OCI-LY7 (cell line): ENCODE data around the gene ZNRF1.

Experiments used
- EZH2phosphoT487 ChIP-seq: fragments of 200-600 bp; sonication (generic); IDR thresholded peaks from 2 replicates; pipeline ENCODE4 v1.6.1; 2018; ENCODE audit warnings: low read depth, borderline replicate concordance, mild to moderate bottlenecking, mixed run types, antibody characterized with exemption, low read length, moderate library complexity, mixed read lengths
- TF ChIP-seq, protein P1 (sequence below): fragments of 200-600 bp; sonication (generic); conservative IDR thresholded peaks from 2 replicates; pipeline ENCODE4 v1.5.1; 2014; ENCODE audit warnings: mild to moderate bottlenecking, antibody characterized with exemption, low read length, moderate library complexity, mixed read lengths

DNA sequence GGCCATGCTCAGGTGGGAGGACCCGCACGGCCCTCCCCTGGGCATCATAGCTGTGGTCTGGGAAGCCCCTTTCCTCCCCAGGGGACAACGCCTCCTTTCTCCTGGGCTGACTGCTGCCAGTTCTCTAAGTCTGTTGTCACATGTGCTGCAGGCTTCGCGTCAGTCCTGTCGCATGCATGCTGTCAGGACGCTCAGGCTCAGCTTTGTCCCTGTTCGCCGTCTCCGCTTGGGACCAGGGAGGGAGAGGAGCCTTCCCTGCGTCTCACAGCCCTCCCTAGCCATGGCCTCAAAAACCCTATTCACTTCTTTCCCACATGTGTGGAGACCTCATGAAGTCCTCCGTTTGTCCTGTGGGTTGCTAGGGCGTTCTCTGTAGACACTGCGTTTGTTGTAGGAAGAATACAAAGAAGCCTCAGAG, 96.4 kb downstream of the ZNRF1 start:
- TF ChIP-seq, protein P1, sequence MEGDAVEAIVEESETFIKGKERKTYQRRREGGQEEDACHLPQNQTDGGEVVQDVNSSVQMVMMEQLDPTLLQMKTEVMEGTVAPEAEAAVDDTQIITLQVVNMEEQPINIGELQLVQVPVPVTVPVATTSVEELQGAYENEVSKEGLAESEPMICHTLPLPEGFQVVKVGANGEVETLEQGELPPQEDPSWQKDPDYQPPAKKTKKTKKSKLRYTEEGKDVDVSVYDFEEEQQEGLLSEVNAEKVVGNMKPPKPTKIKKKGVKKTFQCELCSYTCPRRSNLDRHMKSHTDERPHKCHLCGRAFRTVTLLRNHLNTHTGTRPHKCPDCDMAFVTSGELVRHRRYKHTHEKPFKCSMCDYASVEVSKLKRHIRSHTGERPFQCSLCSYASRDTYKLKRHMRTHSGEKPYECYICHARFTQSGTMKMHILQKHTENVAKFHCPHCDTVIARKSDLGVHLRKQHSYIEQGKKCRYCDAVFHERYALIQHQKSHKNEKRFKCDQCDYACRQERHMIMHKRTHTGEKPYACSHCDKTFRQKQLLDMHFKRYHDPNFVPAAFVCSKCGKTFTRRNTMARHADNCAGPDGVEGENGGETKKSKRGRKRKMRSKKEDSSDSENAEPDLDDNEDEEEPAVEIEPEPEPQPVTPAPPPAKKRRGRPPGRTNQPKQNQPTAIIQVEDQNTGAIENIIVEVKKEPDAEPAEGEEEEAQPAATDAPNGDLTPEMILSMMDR, result no peak
- TF ChIP-seq EZH2phosphoT487, result no peak
